GM12872 (cell line): ENCODE data around the gene GSG1L2.

Source experiments
- CTCF ChIP-seq: IDR thresholded peaks from 3 replicates; pipeline ENCODE4 v1.5.1; 2011; ENCODE audit warnings: low read depth, mild to moderate bottlenecking, low read length, moderate library complexity; ENCODE audit not compliant: insufficient read depth

GSG1L2 gene

DNA sequence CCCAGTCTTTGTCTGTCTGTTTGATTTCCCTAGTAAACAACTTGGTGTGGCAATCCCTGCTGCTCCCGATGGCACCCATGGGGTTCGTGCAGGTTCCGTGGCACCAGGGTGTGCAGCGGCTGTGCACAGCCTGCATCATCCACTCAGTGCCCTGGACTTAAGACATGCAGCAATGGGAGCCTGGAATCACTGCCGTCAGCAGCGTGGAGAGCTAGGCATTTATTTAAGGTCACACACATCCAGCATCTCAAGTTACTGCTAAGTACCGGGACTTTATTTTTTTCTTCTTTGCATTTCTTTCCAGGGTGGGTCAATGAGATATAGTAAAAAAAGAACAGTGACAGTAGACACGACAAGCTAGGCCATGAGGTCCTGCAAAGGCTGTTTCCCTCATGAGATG is 33.3 kb downstream of the GSG1L2 start:
- no peak for TF ChIP-seq CTCF

DNA sequence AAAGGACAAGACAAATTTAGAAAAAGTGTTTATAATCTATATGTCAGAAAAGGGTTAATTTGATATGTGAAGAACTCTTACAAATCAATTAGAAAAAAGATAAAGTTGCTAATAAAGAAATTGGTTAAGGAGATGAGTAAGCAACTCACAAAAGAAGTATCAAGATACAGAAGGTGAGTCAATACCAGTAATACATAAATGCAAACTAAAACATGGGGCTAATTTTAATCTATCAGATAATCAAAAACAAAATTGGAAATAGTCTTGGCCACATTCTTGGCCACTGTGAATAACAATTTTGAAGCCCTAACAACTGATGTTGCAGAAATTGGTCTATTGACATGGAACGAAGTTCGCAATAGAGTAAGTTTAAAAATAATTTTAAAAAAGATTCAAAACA is 37.3 kb downstream of the GSG1L2 start:
- no peak for TF ChIP-seq CTCF

DNA sequence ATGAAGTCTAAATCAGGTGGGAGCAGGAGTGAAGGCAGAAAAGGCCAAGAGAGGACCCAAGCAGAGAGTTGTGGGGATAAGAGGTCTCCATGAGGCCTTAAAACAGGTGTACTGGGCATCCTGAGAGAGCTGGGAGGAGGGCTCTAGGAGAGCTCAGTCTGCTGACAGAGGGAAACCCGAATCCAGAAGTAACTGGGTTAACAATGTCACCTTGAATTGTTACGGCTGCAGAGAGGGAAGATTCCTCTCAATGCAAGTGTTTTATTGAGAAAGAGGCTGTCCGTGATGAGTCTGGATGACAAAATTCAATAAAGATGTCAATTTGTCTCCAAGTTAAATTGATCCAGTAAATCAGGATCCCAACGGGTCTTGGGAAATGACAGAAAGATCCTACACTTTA is 38.8 kb downstream of the GSG1L2 start:
- no peak for TF ChIP-seq CTCF

DNA sequence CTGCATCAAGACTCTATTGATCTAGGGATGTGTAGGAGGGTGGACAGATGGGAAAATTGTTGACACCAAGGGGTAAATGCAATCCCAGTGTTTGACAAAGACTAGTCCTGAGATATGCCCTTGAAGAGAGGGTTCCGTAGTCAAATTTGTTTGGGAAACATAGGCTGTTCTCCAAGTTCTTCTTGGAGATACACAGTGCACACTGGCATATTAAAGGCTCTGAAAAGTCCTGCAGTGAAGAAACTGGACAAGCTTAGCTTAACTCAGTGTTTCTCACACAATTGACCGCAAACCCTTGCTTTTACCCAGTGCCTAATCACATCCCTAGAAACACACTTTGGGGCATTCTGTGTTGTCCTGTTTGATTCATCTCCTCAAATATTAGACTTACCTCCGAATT is 41.3 kb downstream of the GSG1L2 start:
- no peak for TF ChIP-seq CTCF

- TF ChIP-seq CTCF: no peak
Measured at GRCh38 chr17:9776911-9777310, 45.0 kb downstream of the GSG1L2 start.

DNA sequence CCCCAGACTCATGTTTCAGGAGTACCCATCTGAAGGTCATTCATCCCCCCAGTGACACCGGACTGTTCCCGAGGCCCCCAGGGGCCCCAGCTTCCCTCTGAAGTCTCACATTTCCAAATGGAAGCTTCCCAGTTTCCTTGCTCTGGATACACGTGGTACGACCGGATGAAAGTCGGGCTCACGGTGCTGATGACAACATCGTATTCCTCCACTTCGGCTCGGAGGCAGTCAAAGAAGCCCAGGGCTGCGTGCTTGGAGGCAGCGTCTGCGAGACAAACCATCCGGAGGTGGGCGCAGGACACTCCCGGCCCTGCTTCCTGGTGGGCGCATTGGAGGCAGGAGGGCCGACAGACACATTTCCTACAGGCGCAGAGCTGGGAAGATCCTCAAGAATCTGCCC is 49.2 kb downstream of the GSG1L2 start:
- no peak for TF ChIP-seq CTCF

GRCh38 chr17:9771465-9771864 is 50.4 kb downstream of the GSG1L2 start:
- no peak for TF ChIP-seq CTCF
